Tibial nerve (tissue), 4 donors: ENCODE data around the gene LILRA1. TPM values are rescaled to one million over a fixed set of nuclear protein-coding genes. Genes with fewer than 3 reads are reported as not detected.
"Not testable (repeated sequence)": the region's sequence is repeated elsewhere in the genome, so short reads cannot be mapped to it uniquely, and the experiment has no call there.

ENCODE experiments used
- DNase-seq, 2 donors: peaks; one replicate each; pipeline ENCODE4 v3.0.0-alpha.2; 2019; ENCODE audit warnings: low spot score in 2 of 2
- H3K27ac ChIP-seq, 4 donors: fragments of 200-600 bp; sonication (generic) in 3 of 4; one replicate each; pipeline ENCODE4 v1.5.1; 2017 to 2019; ENCODE audit warnings: mild to moderate bottlenecking in 1 of 4
- H3K27me3 ChIP-seq, 2 donors: fragments of 200-600 bp; sonication (generic) in 1 of 2; one replicate each; pipeline versions ENCODE4 v1.5.1 to v1.6.0; 2017 to 2019
- H3K36me3 ChIP-seq, 3 donors: fragments of 200-600 bp; sonication (generic); one replicate each; pipeline ENCODE4 v1.5.1; 2018 to 2019
- H3K4me1 ChIP-seq, 4 donors: fragments of 200-600 bp; sonication (generic) in 3 of 4; one replicate each; pipeline ENCODE4 v1.5.1; 2017 to 2019
- H3K4me3 ChIP-seq, 4 donors: fragments of 200-600 bp; sonication (generic) in 3 of 4; one replicate each; pipeline ENCODE4 v1.5.1; 2017 to 2019; ENCODE audit warnings: mild to moderate bottlenecking in 1 of 4, moderate library complexity in 1 of 4
- H3K9me3 ChIP-seq, 4 donors: fragments of 200-600 bp; sonication (generic) in 3 of 4; one replicate each; pipeline ENCODE4 v1.5.1; 2017 to 2019
- EP300 ChIP-seq, 2 donors: sonication (generic); formaldehyde crosslinking; IDR thresholded peaks; one replicate each; pipeline ENCODE4 v1.6.1; 2017; ENCODE audit warnings: antibody characterized with exemption in 2 of 2, mild to moderate bottlenecking in 1 of 2
- POLR2A ChIP-seq, 2 donors: fragments of 450-650 bp; IDR thresholded peaks; one replicate each; pipeline ENCODE4 v1.6.1; 2017; ENCODE audit warnings: antibody characterized with exemption in 2 of 2, mild to moderate bottlenecking in 2 of 2, moderate library complexity in 2 of 2
- WGBS, 2 donors: methylation state at CpG; one replicate each; pipeline ENCODE4 v1.1.5; 2018; 5-methylcytosine and 5-hydroxymethylcytosine counted together
- total RNA-seq, 4 donors: library from RNA; depleted of rRNA; stranded (reverse); fragments of >200 nt; gene quantifications; one replicate each; pipeline ENCODE4 v1.1.0, GENCODE V29; 2016
- TF ChIP-seq, protein P1 (sequence below), 5 experiments: fragments of 200-600 bp in 3 of 5; fragments of 450-650 bp in 2 of 5; sonication (generic) in 3 of 5; IDR thresholded peaks; one replicate each; pipeline ENCODE4 v1.5.1; 2016 to 2019; ENCODE audit warnings: antibody characterized with exemption in 5 of 5, mild to moderate bottlenecking in 3 of 5, moderate library complexity in 2 of 5

The LILRA1 gene
- total RNA-seq, 4 donors from 2014 or later: 0.39 to 3.5 (median 1.2) TPM

DNA sequence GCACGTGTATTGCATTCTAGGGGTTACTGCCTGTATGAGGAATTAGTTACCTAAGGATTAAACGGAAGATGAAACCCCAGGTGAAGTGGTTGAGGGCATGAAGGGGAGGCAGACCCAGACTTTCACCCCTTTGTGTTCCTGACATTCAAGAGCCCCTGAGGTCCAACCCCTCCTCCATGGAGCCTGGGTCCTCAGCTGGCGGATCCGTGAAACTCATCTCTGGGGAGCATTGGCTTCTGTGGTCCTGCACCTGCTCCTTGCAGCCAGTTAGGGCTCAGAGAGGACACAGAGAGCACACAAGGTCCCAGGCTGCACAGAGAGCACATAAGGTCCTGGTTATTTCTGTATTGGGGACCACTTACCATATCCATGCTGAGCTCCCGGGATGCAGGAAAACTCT, 7.0 kb upstream of the LILRA1 start:
- DNase-seq: no peak
- Histone ChIP-seq H3K9me3 (peaks cover 0 to 47% (median 0%) of the 10 kb centered on the region in 4 donors), H3K4me3 (no peak overlapping the region), H3K27ac (no peak overlapping the region), H3K4me1 (no peaks in the 10 kb centered on the region), H3K27me3 (no peaks in the 10 kb centered on the region), H3K36me3 (no peaks in the 10 kb centered on the region)
- WGBS, 2 donors: 46 to 71% methylated on average over 5 of the region's 5 CpGs
- no peak for TF ChIP-seq EP300 (IDR thresholded peaks at IDR 0.05)

GRCh38 chr19:54587026-54587425, 6.4 kb upstream of the LILRA1 start:
- Histone ChIP-seq H3K4me3 (no peak overlapping the region), H3K9me3 (peaks cover 0 to 49% (median 0%) of the 10 kb centered on the region in 4 donors), H3K27me3 (no peaks in the 10 kb centered on the region), H3K4me1 (no peaks in the 10 kb centered on the region), H3K36me3 (no peaks in the 10 kb centered on the region), H3K27ac (no peak overlapping the region)
- TF ChIP-seq, protein P1, sequence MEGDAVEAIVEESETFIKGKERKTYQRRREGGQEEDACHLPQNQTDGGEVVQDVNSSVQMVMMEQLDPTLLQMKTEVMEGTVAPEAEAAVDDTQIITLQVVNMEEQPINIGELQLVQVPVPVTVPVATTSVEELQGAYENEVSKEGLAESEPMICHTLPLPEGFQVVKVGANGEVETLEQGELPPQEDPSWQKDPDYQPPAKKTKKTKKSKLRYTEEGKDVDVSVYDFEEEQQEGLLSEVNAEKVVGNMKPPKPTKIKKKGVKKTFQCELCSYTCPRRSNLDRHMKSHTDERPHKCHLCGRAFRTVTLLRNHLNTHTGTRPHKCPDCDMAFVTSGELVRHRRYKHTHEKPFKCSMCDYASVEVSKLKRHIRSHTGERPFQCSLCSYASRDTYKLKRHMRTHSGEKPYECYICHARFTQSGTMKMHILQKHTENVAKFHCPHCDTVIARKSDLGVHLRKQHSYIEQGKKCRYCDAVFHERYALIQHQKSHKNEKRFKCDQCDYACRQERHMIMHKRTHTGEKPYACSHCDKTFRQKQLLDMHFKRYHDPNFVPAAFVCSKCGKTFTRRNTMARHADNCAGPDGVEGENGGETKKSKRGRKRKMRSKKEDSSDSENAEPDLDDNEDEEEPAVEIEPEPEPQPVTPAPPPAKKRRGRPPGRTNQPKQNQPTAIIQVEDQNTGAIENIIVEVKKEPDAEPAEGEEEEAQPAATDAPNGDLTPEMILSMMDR (IDR thresholded peaks at IDR 0.05): no peak
- TF ChIP-seq EP300 (IDR thresholded peaks at IDR 0.05) (no peak), POLR2A (IDR thresholded peaks at IDR 0.05) (no peak)
- DNase-seq: no peak
- WGBS, 2 donors: 63 to 65% methylated on average over 5 to 7 of the region's 7 CpGs

DNA sequence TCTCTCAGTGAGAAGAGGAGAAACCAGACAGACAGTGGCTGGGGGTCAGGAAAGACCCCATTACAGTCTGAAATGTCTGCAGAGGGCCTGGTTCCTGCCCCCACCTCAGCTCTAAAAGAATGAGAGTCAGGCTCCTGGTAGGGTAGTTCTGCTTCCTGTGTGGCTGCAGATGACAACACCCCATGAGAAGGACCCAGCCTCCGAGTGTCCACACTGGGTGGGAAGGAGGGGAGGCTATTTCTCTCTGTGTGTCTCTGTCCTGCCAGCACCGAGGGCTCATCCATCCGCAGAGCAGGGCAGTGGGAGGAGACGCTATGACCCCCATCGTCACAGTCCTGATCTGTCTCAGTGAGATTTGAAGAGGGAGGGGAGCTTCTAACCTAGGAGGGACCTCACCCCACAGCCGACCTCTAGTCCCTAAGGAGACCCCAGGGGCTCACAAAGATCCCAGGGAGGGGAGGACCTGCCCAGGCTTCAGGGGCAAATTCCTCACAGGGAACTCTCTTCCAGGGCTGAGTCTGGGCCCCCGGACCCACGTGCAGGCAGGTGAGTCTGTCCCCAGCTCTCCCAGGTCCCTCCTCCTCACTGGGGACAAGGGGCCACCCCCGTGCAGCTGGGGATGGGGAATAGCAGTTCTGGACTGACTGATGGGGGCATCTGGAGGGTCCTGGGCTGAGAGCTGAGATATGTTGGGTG, 647 bp downstream of the LILRA1 start:
- H3K36me3 ChIP-seq, H3K27ac ChIP-seq, DNase-seq, H3K4me1 ChIP-seq, H3K27me3 ChIP-seq: not testable (repeated sequence)
- peaks cover 0 to 32% (median 0%) of the 10 kb centered on the region in 4 donors for H3K9me3 ChIP-seq
- peak overlapping the region in 1 of 4 donors; percentile 11 for H3K4me3 ChIP-seq
- WGBS, 2 donors: 64 to 74% methylated on average over 7 to 8 of the region's 9 CpGs

- H3K36me3 ChIP-seq: no peaks in the 10 kb centered on the region
- H3K9me3 ChIP-seq: peaks cover 0 to 25% (median 0%) of the 10 kb centered on the region in 4 donors
- 86 to 88% methylated on average over 4 to 5 of the region's 5 CpGs for WGBS, 2 donors
- no peak overlapping the region for H3K27ac ChIP-seq
- no peak for DNase-seq
- H3K4me1 ChIP-seq: no peaks in the 10 kb centered on the region
- no peaks in the 10 kb centered on the region for H3K27me3 ChIP-seq
- TF ChIP-seq POLR2A (IDR thresholded peaks at IDR 0.05): no peak
- no peak overlapping the region for H3K4me3 ChIP-seq
These were observed 1.3 kb downstream of the LILRA1 start for GRCh38 chr19:54594737-54595136.

- H3K9me3 ChIP-seq: peaks cover 0 to 14% (median 0%) of the 10 kb centered on the region in 4 donors
- H3K4me1 ChIP-seq, H3K36me3 ChIP-seq, H3K27ac ChIP-seq, DNase-seq, H3K4me3 ChIP-seq, H3K27me3 ChIP-seq: not testable (repeated sequence)
- 86 to 87% methylated on average over 22 to 23 of the region's 26 CpGs for whole genome bisulfite sequencing, 2 donors
These were observed 2.4 kb downstream of the LILRA1 start for GRCh38 chr19:54595680-54596436.

- H3K27me3 ChIP-seq: no peaks in the 10 kb centered on the region
- no peak overlapping the region for H3K27ac ChIP-seq
- peaks cover 0 to 10% (median 0%) of the 10 kb centered on the region in 4 donors for H3K9me3 ChIP-seq
- no peaks in the 10 kb centered on the region for H3K36me3 ChIP-seq
- DNase-seq: no peak
- H3K4me1 ChIP-seq: no peaks in the 10 kb centered on the region
- 55 to 72% methylated on average over 4 to 5 of the region's 5 CpGs for WGBS, 2 donors
- H3K4me3 ChIP-seq: no peak overlapping the region
- TF ChIP-seq, protein P1 (IDR thresholded peaks at IDR 0.05): no peak
- no peak for TF ChIP-seq POLR2A (IDR thresholded peaks at IDR 0.05)
- no peak for TF ChIP-seq EP300 (IDR thresholded peaks at IDR 0.05)
These were observed 6.8 kb downstream of the LILRA1 start for GRCh38 chr19:54600212-54600611.

DNA sequence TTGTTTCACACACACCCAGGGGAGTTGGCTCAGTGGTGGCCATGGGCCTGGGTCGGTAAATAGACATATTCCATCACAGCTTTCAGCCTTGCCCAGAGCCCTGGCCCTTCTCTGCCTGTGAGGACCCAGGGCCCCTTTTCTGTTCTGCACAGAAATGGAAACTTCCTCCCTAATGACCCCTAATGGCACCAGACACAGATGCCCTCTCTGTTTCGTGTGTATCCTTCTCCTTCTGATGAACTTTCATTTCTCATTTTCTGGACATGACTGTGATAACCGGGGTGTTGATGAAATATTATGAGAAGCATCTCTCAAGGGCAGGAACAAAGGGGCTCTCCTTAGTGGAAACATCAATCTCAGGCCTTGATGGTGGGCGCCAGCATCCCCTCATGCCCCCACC, 12.8 kb downstream of the LILRA1 start:
- H3K9me3 ChIP-seq: peaks cover 0 to 58% (median 0%) of the 10 kb centered on the region in 4 donors
- no peaks in the 10 kb centered on the region for H3K27me3 ChIP-seq
- DNase-seq: no peak
- H3K4me1 ChIP-seq: no peaks in the 10 kb centered on the region
- H3K4me3 ChIP-seq: no peak overlapping the region
- H3K36me3 ChIP-seq: no peaks in the 10 kb centered on the region
- WGBS, 2 donors: 48 to 62% methylated on average over 4 of the region's 4 CpGs
- TF ChIP-seq EP300 (IDR thresholded peaks at IDR 0.05) (no peak), POLR2A (IDR thresholded peaks at IDR 0.05) (no peak)
- TF ChIP-seq, protein P1 (IDR thresholded peaks at IDR 0.05): no peak
- H3K27ac ChIP-seq: no peak overlapping the region
